ENCODE results near the gene SCEL.

DNA sequence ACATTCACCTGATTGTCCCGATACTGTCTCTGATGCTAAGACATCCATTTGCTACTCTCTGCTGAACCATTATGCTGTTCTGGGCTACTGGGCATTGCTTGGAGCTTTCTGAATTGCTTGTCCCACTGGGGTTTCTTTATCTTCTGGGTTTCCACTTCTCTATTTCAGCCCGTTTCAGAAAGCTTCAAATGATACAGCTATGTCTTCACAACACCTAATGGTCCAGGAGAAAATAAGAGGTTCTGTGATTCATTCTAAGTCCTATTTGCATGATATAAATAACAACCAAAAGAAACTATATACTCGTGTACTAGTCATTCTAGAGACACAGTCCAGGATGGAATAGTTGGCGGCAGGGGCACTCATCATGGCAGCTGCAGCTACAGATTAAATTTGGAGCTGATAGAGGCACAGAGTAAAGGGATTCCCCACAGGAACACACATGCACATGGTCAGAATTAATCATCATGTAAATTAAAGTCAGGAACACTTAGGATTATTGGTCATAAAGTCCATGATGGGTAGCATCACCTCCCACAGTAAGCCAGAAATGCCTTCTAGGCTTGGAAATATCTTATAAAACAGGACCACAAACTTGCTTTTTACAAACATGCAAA is 33.3 kb upstream of the SCEL start:
- TF ChIP-seq, protein P1, sequence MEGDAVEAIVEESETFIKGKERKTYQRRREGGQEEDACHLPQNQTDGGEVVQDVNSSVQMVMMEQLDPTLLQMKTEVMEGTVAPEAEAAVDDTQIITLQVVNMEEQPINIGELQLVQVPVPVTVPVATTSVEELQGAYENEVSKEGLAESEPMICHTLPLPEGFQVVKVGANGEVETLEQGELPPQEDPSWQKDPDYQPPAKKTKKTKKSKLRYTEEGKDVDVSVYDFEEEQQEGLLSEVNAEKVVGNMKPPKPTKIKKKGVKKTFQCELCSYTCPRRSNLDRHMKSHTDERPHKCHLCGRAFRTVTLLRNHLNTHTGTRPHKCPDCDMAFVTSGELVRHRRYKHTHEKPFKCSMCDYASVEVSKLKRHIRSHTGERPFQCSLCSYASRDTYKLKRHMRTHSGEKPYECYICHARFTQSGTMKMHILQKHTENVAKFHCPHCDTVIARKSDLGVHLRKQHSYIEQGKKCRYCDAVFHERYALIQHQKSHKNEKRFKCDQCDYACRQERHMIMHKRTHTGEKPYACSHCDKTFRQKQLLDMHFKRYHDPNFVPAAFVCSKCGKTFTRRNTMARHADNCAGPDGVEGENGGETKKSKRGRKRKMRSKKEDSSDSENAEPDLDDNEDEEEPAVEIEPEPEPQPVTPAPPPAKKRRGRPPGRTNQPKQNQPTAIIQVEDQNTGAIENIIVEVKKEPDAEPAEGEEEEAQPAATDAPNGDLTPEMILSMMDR (IDR thresholded peaks at IDR 0.05): no peak
- TF ChIP-seq POLR2AphosphoS5 (IDR thresholded peaks at IDR 0.05) (no peak), EP300 (IDR thresholded peaks at IDR 0.05) (no peak), POLR2A (IDR thresholded peaks at IDR 0.05) (no peak)
